ENCODE data around the gene ZFP14. TPM values are rescaled to one million over a fixed set of nuclear protein-coding genes. Genes with fewer than 3 reads are reported as not detected.

Gene ZFP14
- total and polyA plus RNA-seq, 2 of the 4 experiments (the other 2 are of a cell fraction) = 0.67 to 2.0 TPM

DNA sequence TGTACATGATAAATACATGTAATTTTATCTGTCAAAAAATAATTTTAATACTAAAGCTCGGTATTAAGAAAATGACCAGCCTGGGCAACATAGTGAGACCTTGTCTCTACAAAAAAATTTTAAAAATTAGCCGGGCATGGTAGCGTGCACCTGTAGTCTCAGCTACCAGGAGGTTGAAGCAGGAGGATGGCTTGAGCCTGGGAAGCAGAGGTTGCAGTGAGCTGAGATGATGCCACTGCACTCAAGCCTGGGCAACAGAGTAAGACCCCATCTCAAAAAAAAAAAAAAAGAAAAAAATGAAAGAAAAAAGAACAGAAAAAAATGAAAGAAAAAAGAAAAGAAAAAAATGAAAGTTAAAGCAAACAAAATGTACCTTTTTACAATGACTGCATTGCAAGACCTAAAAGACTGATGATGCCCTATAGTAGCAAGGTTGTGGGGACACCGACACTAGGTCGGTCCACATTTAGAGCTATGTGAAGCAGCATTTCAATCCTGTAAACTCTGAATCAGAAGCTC is 5.3 kb downstream of the ZFP14 start:
- Histone ChIP-seq H3K36me3 (ENCODE audit: control insufficient read depth, insufficient read depth, low read length) (no peaks in the 10 kb centered on the region), H3K9me3 (ENCODE audit: control insufficient read depth, insufficient read depth, low read length) (no peaks in the 10 kb centered on the region; the same call in 1 of the 2 replicates), H2AK5ac (ENCODE audit: low read depth, low read length) (no peak overlapping the region), H4K20me1 (ENCODE audit: insufficient read depth, low read length) (no peaks in the 10 kb centered on the region), H3K27me3 (ENCODE audit: control insufficient read depth, insufficient read depth, low read length) (no peaks in the 10 kb centered on the region), H3K4me3 (ENCODE audit: insufficient read depth, low read depth, low read length) (no peak overlapping the region), H3K14ac (replicated peaks; ENCODE audit: low read depth, low read length) (no peak overlapping the region), H3K27ac (ENCODE audit: insufficient read depth, low read length) (no peak overlapping the region), H3K79me1 (ENCODE audit: low read depth in 1 of 2, low read length in 2 of 2) (peaks cover 8 to 16% of the 10 kb centered on the region in 2 experiments), H3K9ac (ENCODE audit: low read depth, low read length) (no peak overlapping the region), H3K56ac (ENCODE audit: extremely low read depth, insufficient read depth, low read length) (no peak overlapping the region), H3K18ac (ENCODE audit: low read depth, low read length) (no peak overlapping the region), H2BK120ac (ENCODE audit: low read depth, low read length) (no peak overlapping the region), H3K4me2 (ENCODE audit: low read depth, low read length) (no peak overlapping the region), H2AFZ (replicated peaks; ENCODE audit: low read length, poor library complexity) (no peak overlapping the region), H4K8ac (ENCODE audit: low read depth in 2 of 2, low read length in 2 of 2) (no peak overlapping the region), H4K91ac (ENCODE audit: insufficient read depth, low read depth, low read length) (no peak overlapping the region), H3K23ac (ENCODE audit: low read depth, low read length) (no peak overlapping the region), H2BK20ac (ENCODE audit: low read depth, low read length) (no peak overlapping the region), H2BK5ac (ENCODE audit: low read depth, low read length, poor library complexity, severe bottlenecking) (no peak overlapping the region), H3K9me1 (ENCODE audit: insufficient read depth, low read length) (no peaks in the 10 kb centered on the region), H2AK9ac (replicated peaks; ENCODE audit: low read depth, low read length, poor library complexity) (no peak overlapping the region), H2BK15ac (ENCODE audit: low read depth, low read length) (no peak overlapping the region), H3K4me1 (ENCODE audit: control insufficient read depth, insufficient read depth, low read length) (peaks cover 4% of the 10 kb centered on the region; the same call in 1 of the 2 replicates), H4K5ac (ENCODE audit: low read depth, low read length) (no peak overlapping the region), H3K4ac (ENCODE audit: low read depth, low read length) (no peak overlapping the region)
- WGBS, 2 experiments (ENCODE audit: extremely low coverage in 2 of 2, insufficient read length in 1 of 2) = no CpG with 5 or more reads among the region's 5 CpGs
- in situ Hi-C loops (cut with MboI; ENCODE audit: low sequenced_read_pairs) = no loop called here
- intact Hi-C loops (cut with micrococcal nuclease) = no loop called here
- BruUV-seq (replicated peaks) = no TSS peak
- ChIA-PET POLR2A (ENCODE audit: unreplicated experiment) (no interaction called here), CTCF (interaction anchor here (0.5 to 0.9 kb wide), 2 partner anchors 388 to 600 kb away, joined by 3 to 4 read pairs; no protein-coding TSS in a partner anchor)
- TF ChIP-seq POLR2A (IDR thresholded peaks at IDR 0.05; ENCODE audit: low read depth, low read length) (no peak), CEBPB (IDR thresholded peaks at IDR 0.05; ENCODE audit: low read depth, low read length) (no peak), RCOR1 (IDR thresholded peaks at IDR 0.05; ENCODE audit: insufficient replicate concordance, low read length) (no peak), CHD1 (IDR thresholded peaks at IDR 0.05; ENCODE audit: low read depth, low read length) (no peak), FOS (IDR thresholded peaks at IDR 0.05; ENCODE audit: low read depth, low read length) (no peak), RFX5 (IDR thresholded peaks at IDR 0.05; ENCODE audit: low read depth, low read length) (no peak), SMC3 (IDR thresholded peaks at IDR 0.05; ENCODE audit: low read depth, low read length) (no peak), MAFK (IDR thresholded peaks at IDR 0.05; ENCODE audit: low read depth, low read length) (no peak), BHLHE40 (IDR thresholded peaks at IDR 0.05; ENCODE audit: low read depth, low read length) (no peak), MAZ (IDR thresholded peaks at IDR 0.05; ENCODE audit: borderline replicate concordance, low read depth, low read length) (no peak), ELK1 (IDR thresholded peaks at IDR 0.05; ENCODE audit: borderline replicate concordance, low read depth, low read length) (no peak), NFE2L2 (IDR thresholded peaks at IDR 0.05; ENCODE audit: low read depth, low read length) (no peak), MXI1 (IDR thresholded peaks at IDR 0.05; ENCODE audit: borderline replicate concordance, low read depth, low read length) (no peak), RAD21 (IDR thresholded peaks at IDR 0.05; ENCODE audit: low read length) (no peak)
- TF ChIP-seq, protein P1, sequence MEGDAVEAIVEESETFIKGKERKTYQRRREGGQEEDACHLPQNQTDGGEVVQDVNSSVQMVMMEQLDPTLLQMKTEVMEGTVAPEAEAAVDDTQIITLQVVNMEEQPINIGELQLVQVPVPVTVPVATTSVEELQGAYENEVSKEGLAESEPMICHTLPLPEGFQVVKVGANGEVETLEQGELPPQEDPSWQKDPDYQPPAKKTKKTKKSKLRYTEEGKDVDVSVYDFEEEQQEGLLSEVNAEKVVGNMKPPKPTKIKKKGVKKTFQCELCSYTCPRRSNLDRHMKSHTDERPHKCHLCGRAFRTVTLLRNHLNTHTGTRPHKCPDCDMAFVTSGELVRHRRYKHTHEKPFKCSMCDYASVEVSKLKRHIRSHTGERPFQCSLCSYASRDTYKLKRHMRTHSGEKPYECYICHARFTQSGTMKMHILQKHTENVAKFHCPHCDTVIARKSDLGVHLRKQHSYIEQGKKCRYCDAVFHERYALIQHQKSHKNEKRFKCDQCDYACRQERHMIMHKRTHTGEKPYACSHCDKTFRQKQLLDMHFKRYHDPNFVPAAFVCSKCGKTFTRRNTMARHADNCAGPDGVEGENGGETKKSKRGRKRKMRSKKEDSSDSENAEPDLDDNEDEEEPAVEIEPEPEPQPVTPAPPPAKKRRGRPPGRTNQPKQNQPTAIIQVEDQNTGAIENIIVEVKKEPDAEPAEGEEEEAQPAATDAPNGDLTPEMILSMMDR (conservative IDR thresholded peaks at IDR 0.05; ENCODE audit: low read depth, low read length) = no peak
- TF ChIP-seq, protein P2, sequence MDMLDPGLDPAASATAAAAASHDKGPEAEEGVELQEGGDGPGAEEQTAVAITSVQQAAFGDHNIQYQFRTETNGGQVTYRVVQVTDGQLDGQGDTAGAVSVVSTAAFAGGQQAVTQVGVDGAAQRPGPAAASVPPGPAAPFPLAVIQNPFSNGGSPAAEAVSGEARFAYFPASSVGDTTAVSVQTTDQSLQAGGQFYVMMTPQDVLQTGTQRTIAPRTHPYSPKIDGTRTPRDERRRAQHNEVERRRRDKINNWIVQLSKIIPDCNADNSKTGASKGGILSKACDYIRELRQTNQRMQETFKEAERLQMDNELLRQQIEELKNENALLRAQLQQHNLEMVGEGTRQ (IDR thresholded peaks at IDR 0.05; ENCODE audit: low read depth, low read length) = no peak
- dilution Hi-C loops (cut with HindIII; ENCODE audit: low sequenced_read_pairs, unreplicated experiment) = no loop called here
- no peak for ATAC-seq (ENCODE audit: low read depth)
- DNase-seq = no peak

Measured in IMR-90 (cell line).